ENCODE measurements around the gene SLC25A42. TPM values are rescaled to one million over a fixed set of nuclear protein-coding genes. Genes with fewer than 3 reads are reported as not detected.

Gene SLC25A42
- total and polyA plus RNA-seq, 2 experiments from 2014 or later: 5.9 to 6.9 TPM

DNA sequence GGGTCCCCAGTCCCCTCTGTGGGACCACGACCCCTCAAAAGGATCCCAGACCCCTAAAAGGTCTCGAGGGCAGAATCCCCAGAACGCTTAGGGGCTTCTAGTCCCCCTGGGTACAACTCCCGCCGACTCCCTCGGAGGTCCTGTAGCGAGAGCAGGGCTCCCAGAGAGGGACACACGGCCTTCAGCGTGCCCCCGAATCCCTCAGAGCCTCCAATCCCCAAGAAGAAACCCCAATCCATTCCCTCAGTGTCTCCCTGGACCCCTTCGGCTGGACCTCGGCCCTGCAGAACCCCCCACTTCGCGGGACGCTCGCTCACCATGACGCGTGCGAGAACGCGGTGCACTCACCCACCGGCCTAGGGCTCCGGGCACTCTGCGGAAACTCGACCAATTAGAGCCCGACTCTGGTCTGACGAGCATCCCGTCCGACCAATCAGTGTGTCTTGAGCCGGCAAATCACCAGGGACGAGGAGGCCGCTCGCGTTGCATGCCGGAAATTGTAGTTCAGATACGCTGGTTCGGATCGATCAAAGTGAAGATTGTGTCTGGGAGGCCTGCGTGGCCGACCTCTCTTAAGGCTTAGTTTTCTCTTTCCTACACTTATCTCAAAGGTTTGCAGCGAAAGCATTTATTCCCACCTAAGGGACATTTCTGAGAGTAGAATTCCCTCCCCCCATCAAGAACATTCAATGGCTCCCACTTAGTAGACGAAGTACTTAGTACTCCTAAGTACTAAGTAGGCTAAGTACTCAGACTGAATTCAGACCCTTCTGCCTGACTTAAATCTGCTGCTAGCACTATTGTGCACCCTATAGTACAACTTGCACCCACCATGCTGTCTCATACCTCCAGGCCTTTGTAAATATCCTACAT is 74.6 kb downstream of the SLC25A42 start, which contains the start of gene TMEM161A:
TMEM161A (minus strand) TSS at position 370 of the 873 bp plus-strand sequence; CDS start at position 320, 50 bp downstream.
- TF ChIP-seq EZH2 (IDR thresholded peaks at IDR 0.05; ENCODE audit: insufficient read depth, poor library complexity, severe bottlenecking): no peak
- TF ChIP-seq EZH2phosphoT487 (IDR thresholded peaks at IDR 0.05; ENCODE audit: insufficient read depth, low read depth): no peak
- Histone ChIP-seq H3K9me3 (ENCODE audit: low read depth) (no peaks in the 10 kb centered on the region), H2AFZ (peak within 1 kb of the TSS; percentile 91), H3K4me2 (ENCODE audit: unreplicated experiment) (peak within 1 kb of the TSS; percentile 90), H3K79me2 (ENCODE audit: insufficient read depth) (0 out of 2 replicates have a peak, but pooled peaks cover 7% of the 10 kb centered on the region), H3F3A (ENCODE audit: insufficient read depth) (0 out of 2 replicates have a peak, but pooled peaks cover 4% of the 10 kb centered on the region), H3K4me3 (peak within 1 kb of the TSS; percentile 91), H4K20me1 (ENCODE audit: insufficient read depth) (no peaks in the 10 kb centered on the region), H3K27me3 (replicated peaks; ENCODE audit: insufficient read depth) (no peaks in the 10 kb centered on the region), H3K27ac (no peak within 1 kb of the TSS), H3K9ac (peak within 1 kb of the TSS; percentile 88), H3K4me1 (ENCODE audit: insufficient read depth) (no peaks in the 10 kb centered on the region), H3K36me3 (ENCODE audit: low read depth) (no peaks in the 10 kb centered on the region), H3K9me2 (ENCODE audit: insufficient read depth) (no peaks in the 10 kb centered on the region)
- DNase-seq: peak; percentile 99
- in situ Hi-C loops (cut with MboI): no loop called here
- 3 to 4% methylated on average over 41 to 42 of the region's 42 CpGs for WGBS, 2 experiments (ENCODE audit: low coverage in 1 of 2, low lambda C conversion rate in 2 of 2, missing lambda C conversion rate in 2 of 2)

DNA sequence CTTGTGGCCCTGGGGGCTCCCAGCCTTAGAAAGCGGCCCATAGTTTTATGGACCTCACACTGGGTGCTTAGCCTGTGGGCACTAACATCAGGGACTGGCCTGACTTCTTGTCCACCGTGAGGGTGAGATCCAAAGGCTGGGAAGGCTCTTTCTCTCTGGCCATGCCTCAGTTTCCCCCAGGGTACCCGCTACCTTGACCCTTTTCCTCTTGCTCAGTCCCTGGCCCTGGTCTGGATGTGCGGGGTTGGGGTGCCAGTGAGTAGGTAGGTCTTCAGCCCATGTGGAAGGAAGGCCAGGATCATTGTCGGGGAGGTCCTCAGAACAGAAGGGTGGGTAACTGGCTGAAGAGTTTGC is 76.1 kb downstream of the SLC25A42 start:
- Histone ChIP-seq H3K4me3 (no peak overlapping the region), H3K4me1 (ENCODE audit: insufficient read depth) (no peaks in the 10 kb centered on the region), H3K79me2 (ENCODE audit: insufficient read depth) (0 out of 2 replicates have a peak, but pooled peaks cover 7% of the 10 kb centered on the region), H3K27me3 (replicated peaks; ENCODE audit: insufficient read depth) (no peaks in the 10 kb centered on the region), H3K36me3 (ENCODE audit: low read depth) (no peaks in the 10 kb centered on the region), H3F3A (ENCODE audit: insufficient read depth) (0 out of 2 replicates have a peak, but pooled peaks cover 4% of the 10 kb centered on the region), H3K4me2 (ENCODE audit: unreplicated experiment) (no peak overlapping the region), H4K20me1 (ENCODE audit: insufficient read depth) (no peaks in the 10 kb centered on the region), H3K9me3 (ENCODE audit: low read depth) (no peaks in the 10 kb centered on the region), H3K9ac (no peak overlapping the region), H2AFZ (no peak overlapping the region), H3K9me2 (ENCODE audit: insufficient read depth) (no peaks in the 10 kb centered on the region), H3K27ac (no peak overlapping the region)
- TF ChIP-seq EZH2 (IDR thresholded peaks at IDR 0.05; ENCODE audit: insufficient read depth, poor library complexity, severe bottlenecking) (no peak), EZH2phosphoT487 (IDR thresholded peaks at IDR 0.05; ENCODE audit: insufficient read depth, low read depth) (no peak)
- DNase-seq: no peak
- in situ Hi-C loops (cut with MboI): no loop called here
- WGBS, 2 experiments (ENCODE audit: low coverage in 1 of 2, low lambda C conversion rate in 2 of 2, missing lambda C conversion rate in 2 of 2): 40% methylated on average over 5 of the region's 5 CpGs

DNA sequence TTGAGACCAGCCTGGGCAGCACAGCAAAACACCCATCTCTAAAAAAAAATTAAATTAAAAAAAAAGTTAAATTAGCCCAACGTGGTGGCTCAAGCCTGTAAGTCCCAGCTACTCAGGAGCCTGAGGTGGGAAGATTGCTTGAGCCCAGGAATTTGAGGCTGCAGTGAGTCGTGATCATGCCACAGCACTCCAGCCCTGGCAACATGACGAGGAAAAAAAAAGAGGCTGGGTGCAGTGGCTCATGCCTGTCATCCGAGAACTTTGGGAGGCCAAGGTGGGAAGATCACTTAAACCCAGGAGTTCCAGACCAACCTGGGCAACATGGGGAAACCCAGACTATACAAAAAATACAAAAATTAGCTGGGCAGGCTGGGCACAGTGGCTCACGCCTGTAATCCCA is 76.7 kb downstream of the SLC25A42 start:
- Histone ChIP-seq H3K9ac (no peak overlapping the region), H3K27me3 (replicated peaks; ENCODE audit: insufficient read depth) (no peaks in the 10 kb centered on the region), H4K20me1 (ENCODE audit: insufficient read depth) (no peaks in the 10 kb centered on the region), H3K4me2 (ENCODE audit: unreplicated experiment) (no peak overlapping the region), H3K79me2 (ENCODE audit: insufficient read depth) (0 out of 2 replicates have a peak, but pooled peaks cover 7% of the 10 kb centered on the region), H3K4me1 (ENCODE audit: insufficient read depth) (no peaks in the 10 kb centered on the region), H3F3A (ENCODE audit: insufficient read depth) (0 out of 2 replicates have a peak, but pooled peaks cover 4% of the 10 kb centered on the region), H2AFZ (no peak overlapping the region), H3K9me2 (ENCODE audit: insufficient read depth) (no peaks in the 10 kb centered on the region), H3K27ac (no peak overlapping the region), H3K36me3 (ENCODE audit: low read depth) (no peaks in the 10 kb centered on the region), H3K9me3 (ENCODE audit: low read depth) (no peaks in the 10 kb centered on the region), H3K4me3 (no peak overlapping the region)
- in situ Hi-C loops (cut with MboI): no loop called here
- no peak for TF ChIP-seq EZH2 (IDR thresholded peaks at IDR 0.05; ENCODE audit: insufficient read depth, poor library complexity, severe bottlenecking)
- TF ChIP-seq EZH2phosphoT487 (IDR thresholded peaks at IDR 0.05; ENCODE audit: insufficient read depth, low read depth): no peak
- 58 to 59% methylated on average over 5 of the region's 5 CpGs for WGBS, 2 experiments (ENCODE audit: low coverage in 1 of 2, low lambda C conversion rate in 2 of 2, missing lambda C conversion rate in 2 of 2)
- no peak for DNase-seq

DNA sequence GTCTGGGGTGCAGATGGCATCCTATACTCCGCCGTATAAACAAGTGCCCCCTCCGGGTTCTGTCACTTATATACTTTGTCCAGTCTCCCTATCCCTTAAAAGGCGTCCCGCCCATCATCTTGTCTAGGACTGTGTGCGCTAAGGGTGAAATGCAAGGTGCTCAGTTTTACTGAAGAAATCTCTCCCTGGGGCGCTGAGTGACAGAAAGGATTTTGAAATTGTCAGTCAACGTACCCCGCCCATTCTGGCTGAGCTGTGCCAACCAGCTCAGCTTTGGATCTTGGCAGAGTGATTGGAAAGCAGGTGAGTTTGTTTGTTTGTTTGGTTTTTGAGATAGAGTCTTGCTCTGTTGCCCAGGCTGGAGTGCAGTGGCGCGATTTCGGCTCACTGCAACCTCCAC is 78.6 kb downstream of the SLC25A42 start:
- no peak overlapping the region for H3K9ac ChIP-seq
- no peak overlapping the region for H2AFZ ChIP-seq
- H3K27me3 ChIP-seq (replicated peaks; ENCODE audit: insufficient read depth): no peaks in the 10 kb centered on the region
- 0 out of 2 replicates have a peak, but pooled peaks cover 3% of the 10 kb centered on the region for H3K79me2 ChIP-seq (ENCODE audit: insufficient read depth)
- H3K4me1 ChIP-seq (ENCODE audit: insufficient read depth): no peaks in the 10 kb centered on the region
- H3K4me3 ChIP-seq: no peak overlapping the region
- H3K4me2 ChIP-seq (ENCODE audit: unreplicated experiment): no peak overlapping the region
- WGBS, 2 experiments (ENCODE audit: low coverage in 1 of 2, low lambda C conversion rate in 2 of 2, missing lambda C conversion rate in 2 of 2): 86 to 89% methylated on average over 12 of the region's 12 CpGs
- DNase-seq: no peak
- no peaks in the 10 kb centered on the region for H3K9me2 ChIP-seq (ENCODE audit: insufficient read depth)
- H3K9me3 ChIP-seq (ENCODE audit: low read depth): no peaks in the 10 kb centered on the region
- in situ Hi-C loops (cut with MboI): no loop called here
- no peaks in the 10 kb centered on the region for H4K20me1 ChIP-seq (ENCODE audit: insufficient read depth)
- H3K36me3 ChIP-seq (ENCODE audit: low read depth): no peaks in the 10 kb centered on the region
- TF ChIP-seq EZH2phosphoT487 (IDR thresholded peaks at IDR 0.05; ENCODE audit: insufficient read depth, low read depth) (no peak), EZH2 (IDR thresholded peaks at IDR 0.05; ENCODE audit: insufficient read depth, poor library complexity, severe bottlenecking) (no peak)
- H3F3A ChIP-seq (ENCODE audit: insufficient read depth): 0 out of 2 replicates have a peak, but pooled peaks cover 4% of the 10 kb centered on the region
- H3K27ac ChIP-seq: no peak overlapping the region

All from GM23248 (cell line).